ENCODE measurements around the gene PLCD4.

PLCD4 gene

DNA sequence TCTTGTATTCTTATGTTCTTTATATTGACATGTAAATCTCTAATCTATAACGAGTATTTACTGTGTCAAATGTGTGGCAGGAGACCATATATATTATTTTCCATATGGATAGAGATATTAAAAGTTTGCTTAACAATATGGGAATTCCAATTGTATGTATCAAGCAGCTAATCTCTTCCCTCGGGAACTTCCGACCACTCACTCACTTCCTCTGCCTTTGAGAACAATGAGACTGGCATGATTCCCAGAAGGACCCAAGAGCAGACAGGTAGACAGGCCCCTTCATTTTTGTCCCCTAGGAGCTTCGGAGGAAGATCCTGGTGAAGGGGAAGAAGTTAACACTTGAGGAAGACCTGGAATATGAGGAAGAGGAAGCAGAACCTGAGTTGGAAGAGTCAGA, 24.1 kb downstream of the PLCD4 start:
- no peak overlapping the region for H3K4me3 ChIP-seq (ENCODE audit: control insufficient read depth, low read depth, low read length)
- DNase-seq (ENCODE audit: low read depth): peak; percentile 40
- TF ChIP-seq CTCF (conservative IDR thresholded peaks at IDR 0.05; ENCODE audit: control insufficient read depth, insufficient read depth, low read depth, low read length): no peak

DNA sequence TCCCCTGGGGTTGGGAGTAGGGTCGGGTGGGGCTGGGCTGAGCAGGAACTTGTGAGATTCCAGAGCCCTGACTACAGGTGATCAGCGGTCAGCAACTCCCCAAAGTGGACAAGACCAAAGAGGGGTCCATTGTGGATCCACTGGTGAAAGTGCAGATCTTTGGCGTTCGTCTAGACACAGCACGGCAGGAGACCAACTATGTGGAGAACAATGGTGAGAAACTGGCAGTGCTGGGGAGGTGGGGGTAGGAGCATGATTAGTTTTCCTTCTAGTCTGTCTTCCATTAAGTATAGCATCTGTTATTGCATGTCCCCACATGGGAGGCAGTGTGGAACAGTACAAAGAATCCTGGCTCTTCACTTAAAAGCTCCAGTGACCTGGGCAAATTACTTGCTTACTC, 28.0 kb downstream of the PLCD4 start:
- DNase-seq (ENCODE audit: low read depth): no peak
- TF ChIP-seq CTCF (conservative IDR thresholded peaks at IDR 0.05; ENCODE audit: control insufficient read depth, insufficient read depth, low read depth, low read length): no peak
- H3K4me3 ChIP-seq (ENCODE audit: control insufficient read depth, low read depth, low read length): no peak overlapping the region

DNA sequence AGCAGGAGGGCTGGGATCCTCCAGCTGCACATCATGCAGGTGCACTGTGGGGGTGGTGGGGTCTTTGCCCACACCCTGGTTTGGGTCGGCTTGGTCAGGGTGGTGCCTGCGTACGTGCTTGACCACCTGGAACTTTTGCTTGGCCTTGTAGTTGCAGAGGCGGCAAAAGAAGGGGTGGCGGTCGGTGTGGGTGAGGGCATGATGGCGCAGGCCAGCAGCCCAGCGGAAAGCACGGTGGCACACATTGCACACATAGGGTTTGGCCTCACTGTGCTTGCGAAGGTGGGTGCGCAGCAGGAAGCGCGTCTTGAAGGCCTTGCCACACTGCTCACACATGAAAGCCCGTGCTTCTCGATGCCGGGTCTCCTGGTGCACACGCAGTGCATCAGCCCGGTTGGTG, 30.7 kb downstream of the PLCD4 start:
- DNase-seq (ENCODE audit: low read depth): no peak
- TF ChIP-seq CTCF (conservative IDR thresholded peaks at IDR 0.05; ENCODE audit: control insufficient read depth, insufficient read depth, low read depth, low read length): no peak
- no peak overlapping the region for H3K4me3 ChIP-seq (ENCODE audit: control insufficient read depth, low read depth, low read length)

DNA sequence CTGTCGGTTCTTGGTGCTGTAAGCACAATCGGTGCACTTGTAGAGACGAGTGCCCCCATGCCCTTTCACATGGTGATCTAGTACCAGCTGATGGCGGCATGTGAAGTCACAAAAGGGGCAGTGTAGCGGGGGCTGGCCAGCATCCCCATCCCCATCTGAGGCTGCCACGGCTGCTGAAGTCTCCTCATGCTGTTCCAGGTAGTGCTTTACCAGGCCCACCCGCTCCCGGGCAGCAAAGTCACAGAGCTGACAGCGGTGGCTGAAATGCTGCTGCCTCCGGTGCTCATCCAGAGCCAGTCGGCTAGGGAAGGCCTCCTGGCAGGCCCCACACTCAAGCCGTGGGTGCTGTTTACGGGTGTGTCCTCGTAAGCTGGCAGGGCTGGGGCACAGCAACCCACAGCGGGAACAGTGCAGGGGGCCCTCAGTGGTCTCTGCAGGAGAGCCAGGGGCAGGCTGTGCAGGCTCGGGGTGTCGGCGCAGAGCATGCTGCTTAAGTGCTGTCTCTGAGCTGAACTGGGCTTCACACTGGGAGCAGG, 34.5 kb downstream of the PLCD4 start:
- no peak for DNase-seq (ENCODE audit: low read depth)
- no peak for TF ChIP-seq CTCF (conservative IDR thresholded peaks at IDR 0.05; ENCODE audit: control insufficient read depth, insufficient read depth, low read depth, low read length)
- H3K4me3 ChIP-seq (ENCODE audit: control insufficient read depth, low read depth, low read length): no peak overlapping the region

- DNase-seq (ENCODE audit: low read depth): no peak
- no peak overlapping the region for H3K4me3 ChIP-seq (ENCODE audit: control insufficient read depth, low read depth, low read length)
- no peak for TF ChIP-seq CTCF (conservative IDR thresholded peaks at IDR 0.05; ENCODE audit: control insufficient read depth, insufficient read depth, low read depth, low read length)
Observed at GRCh38 chr2:218642786-218643185, 35.1 kb downstream of the PLCD4 start.

DNA sequence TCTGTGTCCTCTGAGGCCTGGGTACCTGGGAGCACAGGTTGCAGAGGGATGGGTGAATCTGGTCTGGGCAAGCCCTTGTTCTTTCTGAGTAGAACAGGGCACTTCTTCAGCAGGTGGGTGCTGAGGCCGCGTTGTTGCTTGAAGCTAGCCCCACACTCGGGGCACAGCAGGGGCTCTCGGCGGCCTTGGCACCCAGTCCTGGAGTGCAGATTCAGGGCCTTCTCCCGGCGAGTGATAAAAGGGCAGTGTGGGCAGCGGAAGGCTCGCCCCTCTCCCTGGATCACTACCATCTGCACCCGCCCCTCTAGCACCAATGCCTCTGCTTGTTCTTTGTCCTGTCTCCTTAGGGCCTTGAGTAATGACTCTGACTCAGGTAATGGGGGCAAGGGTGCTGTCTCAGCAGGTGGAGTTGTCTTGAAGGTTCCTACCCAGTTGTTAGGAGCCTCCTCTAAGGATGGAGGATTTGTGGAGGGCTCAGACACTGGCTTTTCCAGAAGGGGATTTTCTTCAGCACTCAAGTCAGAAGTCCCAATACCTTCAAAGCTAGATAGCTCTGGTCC, 36.1 kb downstream of the PLCD4 start:
- no peak overlapping the region for H3K4me3 ChIP-seq (ENCODE audit: control insufficient read depth, low read depth, low read length)
- DNase-seq (ENCODE audit: low read depth): no peak
- TF ChIP-seq CTCF (conservative IDR thresholded peaks at IDR 0.05; ENCODE audit: control insufficient read depth, insufficient read depth, low read depth, low read length): no peak

- TF ChIP-seq CTCF (conservative IDR thresholded peaks at IDR 0.05; ENCODE audit: control insufficient read depth, insufficient read depth, low read depth, low read length): no peak
- DNase-seq (ENCODE audit: low read depth): no peak
Observed at GRCh38 chr2:218644721-218645120, 37.0 kb downstream of the PLCD4 start.

More at GRCh38 chr2:218644721-218645120, 37.0 kb downstream of the PLCD4 start:
- no peak overlapping the region for H3K4me3 ChIP-seq (ENCODE audit: control insufficient read depth, low read depth, low read length)

Data from fibroblast of mammary gland (primary cell).